ENCODE data around the gene EBF3.

The EBF3 gene

DNA sequence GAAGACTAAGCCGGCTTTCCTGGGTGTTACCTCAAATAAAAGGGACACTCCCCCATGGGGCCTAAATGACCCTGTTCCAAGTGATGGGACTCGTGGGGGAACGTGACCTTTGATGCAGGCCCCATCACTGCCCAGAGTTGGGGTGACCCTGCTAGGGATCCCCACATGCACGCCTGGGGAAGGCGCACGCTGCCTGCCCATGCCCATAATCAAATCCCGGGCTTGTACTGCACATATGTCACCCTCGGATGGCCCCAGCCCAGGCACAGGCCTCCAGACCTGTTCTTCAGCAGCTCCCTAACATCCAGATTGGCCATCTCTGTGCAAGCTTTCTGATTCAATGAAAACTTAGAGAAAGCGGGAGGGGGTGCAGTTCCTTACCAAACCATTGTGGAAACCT, 14.7 kb downstream of the EBF3 start:
- Histone ChIP-seq H3K4me3 (IDR thresholded peaks at IDR 0.05; ENCODE audit: insufficient read depth, low read depth, low read length) (no peak overlapping the region), H3K79me2 (ENCODE audit: insufficient read depth, low read depth) (no peaks in the 10 kb centered on the region), H3K4me1 (ENCODE audit: low read depth, poor library complexity, severe bottlenecking) (no peaks in the 10 kb centered on the region), H3K27me3 (ENCODE audit: insufficient read depth, low read depth) (no peaks in the 10 kb centered on the region), H3K27ac (no peak overlapping the region), H4K20me1 (ENCODE audit: insufficient read depth) (no peaks in the 10 kb centered on the region), H2AFZ (ENCODE audit: low read depth) (no peak overlapping the region), H3K4me2 (no peak overlapping the region), H3K36me3 (ENCODE audit: insufficient read depth) (no peaks in the 10 kb centered on the region), H3K9ac (no peak overlapping the region)
- TF ChIP-seq, protein P1, sequence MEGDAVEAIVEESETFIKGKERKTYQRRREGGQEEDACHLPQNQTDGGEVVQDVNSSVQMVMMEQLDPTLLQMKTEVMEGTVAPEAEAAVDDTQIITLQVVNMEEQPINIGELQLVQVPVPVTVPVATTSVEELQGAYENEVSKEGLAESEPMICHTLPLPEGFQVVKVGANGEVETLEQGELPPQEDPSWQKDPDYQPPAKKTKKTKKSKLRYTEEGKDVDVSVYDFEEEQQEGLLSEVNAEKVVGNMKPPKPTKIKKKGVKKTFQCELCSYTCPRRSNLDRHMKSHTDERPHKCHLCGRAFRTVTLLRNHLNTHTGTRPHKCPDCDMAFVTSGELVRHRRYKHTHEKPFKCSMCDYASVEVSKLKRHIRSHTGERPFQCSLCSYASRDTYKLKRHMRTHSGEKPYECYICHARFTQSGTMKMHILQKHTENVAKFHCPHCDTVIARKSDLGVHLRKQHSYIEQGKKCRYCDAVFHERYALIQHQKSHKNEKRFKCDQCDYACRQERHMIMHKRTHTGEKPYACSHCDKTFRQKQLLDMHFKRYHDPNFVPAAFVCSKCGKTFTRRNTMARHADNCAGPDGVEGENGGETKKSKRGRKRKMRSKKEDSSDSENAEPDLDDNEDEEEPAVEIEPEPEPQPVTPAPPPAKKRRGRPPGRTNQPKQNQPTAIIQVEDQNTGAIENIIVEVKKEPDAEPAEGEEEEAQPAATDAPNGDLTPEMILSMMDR (conservative IDR thresholded peaks at IDR 0.05; ENCODE audit: low read depth, low read length), result no peak

GRCh38 chr10:129946859-129947258, 17.2 kb downstream of the EBF3 start:
- Histone ChIP-seq H3K4me1 (ENCODE audit: low read depth, poor library complexity, severe bottlenecking) (no peaks in the 10 kb centered on the region), H3K4me2 (no peak overlapping the region), H3K79me2 (ENCODE audit: insufficient read depth, low read depth) (no peaks in the 10 kb centered on the region), H3K36me3 (ENCODE audit: insufficient read depth) (no peaks in the 10 kb centered on the region), H2AFZ (ENCODE audit: low read depth) (no peak overlapping the region), H3K4me3 (IDR thresholded peaks at IDR 0.05; ENCODE audit: insufficient read depth, low read depth, low read length) (no peak overlapping the region), H3K27ac (no peak overlapping the region), H4K20me1 (ENCODE audit: insufficient read depth) (no peaks in the 10 kb centered on the region), H3K9ac (no peak overlapping the region), H3K27me3 (ENCODE audit: insufficient read depth, low read depth) (no peaks in the 10 kb centered on the region)
- TF ChIP-seq, protein P1 (conservative IDR thresholded peaks at IDR 0.05; ENCODE audit: low read depth, low read length), result no peak

DNA sequence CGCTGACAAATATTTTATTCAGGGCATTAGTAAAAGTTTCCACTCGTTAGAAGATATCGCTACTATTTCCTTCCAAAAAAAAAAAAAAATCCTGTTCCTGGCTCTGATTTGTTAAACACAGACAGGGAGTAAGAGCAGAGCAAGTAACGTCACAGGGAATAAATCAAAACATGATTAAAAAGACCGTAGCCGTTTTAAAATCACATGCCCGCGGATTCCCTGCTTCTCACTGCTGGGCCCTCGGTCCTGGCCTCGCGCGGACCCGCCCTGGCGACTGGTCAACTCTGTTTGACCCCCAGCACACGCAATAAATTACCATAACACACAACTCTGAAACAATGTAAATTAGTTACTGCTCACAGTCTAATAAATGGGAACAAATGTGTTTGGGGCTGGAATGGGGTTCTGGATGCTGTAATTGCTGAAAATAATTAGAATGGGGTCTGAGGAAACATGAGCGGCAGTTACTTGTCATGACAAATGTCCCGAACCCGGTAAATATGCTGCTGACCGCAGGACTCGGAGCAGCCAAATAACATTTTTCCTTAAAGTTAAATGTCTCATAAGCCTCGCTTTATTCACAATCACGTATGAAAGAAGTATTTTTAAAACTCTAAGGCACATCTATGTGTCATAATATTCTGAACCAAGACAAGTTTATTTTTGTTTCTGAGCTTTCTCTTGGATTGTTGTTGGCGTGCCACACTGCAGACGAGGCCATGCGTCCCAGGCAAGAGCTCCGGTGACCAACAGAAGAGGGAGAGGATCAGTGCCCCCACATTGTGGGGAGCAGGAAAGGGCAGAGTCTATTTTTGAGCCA, 17.9 kb downstream of the EBF3 start:
- no peak overlapping the region for H3K9ac ChIP-seq
- H3K79me2 ChIP-seq (ENCODE audit: insufficient read depth, low read depth), result no peaks in the 10 kb centered on the region
- no peaks in the 10 kb centered on the region for H4K20me1 ChIP-seq (ENCODE audit: insufficient read depth)
- no peaks in the 10 kb centered on the region for H3K27me3 ChIP-seq (ENCODE audit: insufficient read depth, low read depth)
- TF ChIP-seq, protein P1 (conservative IDR thresholded peaks at IDR 0.05; ENCODE audit: low read depth, low read length), result no peak
- H3K4me2 ChIP-seq, result no peak overlapping the region
- no peak overlapping the region for H3K27ac ChIP-seq
- H3K4me1 ChIP-seq (ENCODE audit: low read depth, poor library complexity, severe bottlenecking), result no peaks in the 10 kb centered on the region
- no peaks in the 10 kb centered on the region for H3K36me3 ChIP-seq (ENCODE audit: insufficient read depth)
- H3K4me3 ChIP-seq (IDR thresholded peaks at IDR 0.05; ENCODE audit: insufficient read depth, low read depth, low read length), result no peak overlapping the region
- H2AFZ ChIP-seq (ENCODE audit: low read depth), result no peak overlapping the region

DNA sequence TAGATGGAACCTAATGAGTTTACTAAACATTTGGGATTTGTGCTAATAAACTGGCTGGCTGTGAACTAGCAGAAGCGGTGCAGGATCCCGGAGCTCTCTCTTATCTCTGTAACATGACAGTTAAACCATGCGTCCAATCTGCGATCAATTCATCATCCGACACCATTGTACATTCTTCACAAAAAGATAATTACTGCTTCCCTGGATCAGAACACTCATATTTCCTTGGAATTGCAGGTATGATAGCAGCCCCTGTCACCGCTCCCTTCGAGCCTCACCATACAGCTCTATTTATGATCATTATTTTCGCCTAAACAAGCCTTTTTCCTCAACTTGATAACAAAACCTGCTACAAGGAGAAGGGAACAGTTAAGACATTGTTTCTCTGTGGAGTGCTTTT, 18.5 kb downstream of the EBF3 start:
- H3K36me3 ChIP-seq (ENCODE audit: insufficient read depth), result no peaks in the 10 kb centered on the region
- H3K9ac ChIP-seq, result no peak overlapping the region
- H3K4me3 ChIP-seq (IDR thresholded peaks at IDR 0.05; ENCODE audit: insufficient read depth, low read depth, low read length), result no peak overlapping the region
- no peaks in the 10 kb centered on the region for H3K27me3 ChIP-seq (ENCODE audit: insufficient read depth, low read depth)
- H2AFZ ChIP-seq (ENCODE audit: low read depth), result no peak overlapping the region
- no peak overlapping the region for H3K4me2 ChIP-seq
- no peaks in the 10 kb centered on the region for H4K20me1 ChIP-seq (ENCODE audit: insufficient read depth)
- no peak overlapping the region for H3K27ac ChIP-seq
- H3K79me2 ChIP-seq (ENCODE audit: insufficient read depth, low read depth), result no peaks in the 10 kb centered on the region
- TF ChIP-seq, protein P1 (conservative IDR thresholded peaks at IDR 0.05; ENCODE audit: low read depth, low read length), result no peak
- H3K4me1 ChIP-seq (ENCODE audit: low read depth, poor library complexity, severe bottlenecking), result no peaks in the 10 kb centered on the region

All from KMS-11 (cell line).